SKM-1 (cell line): ENCODE measurements around the gene FYB1.
"Not testable (repeated sequence)": the region's sequence is repeated elsewhere in the genome, so short reads cannot be mapped to it uniquely, and the experiment has no call there.

Experiments used
- DNase-seq: peaks from one replicate; lab custom pipeline; 2025; ENCODE audit not compliant: unreplicated experiment; lab: John Stamatoyannopoulos, UW

Gene FYB1

GRCh38 chr5:39226558-39226957, 7.2 kb upstream of the FYB1 start:
- DNase-seq = no peak

GRCh38 chr5:39226100-39226451, 6.7 kb upstream of the FYB1 start:
- DNase-seq = no peak

GRCh38 chr5:39225405-39226099, 6.2 kb upstream of the FYB1 start:
- DNase-seq = no peak

GRCh38 chr5:39224196-39224761, 4.9 kb upstream of the FYB1 start:
- peak; percentile 73 for DNase-seq

- DNase-seq = peak; percentile 28
Measured at GRCh38 chr5:39223565-39224156, 4.3 kb upstream of the FYB1 start.

- DNase-seq = not testable (repeated sequence)
Measured at GRCh38 chr5:39221671-39222070, 2.3 kb upstream of the FYB1 start.

GRCh38 chr5:39220280-39221030, 1.1 kb upstream of the FYB1 start:
- no peak for DNase-seq

- peak; percentile 55 for DNase-seq
Measured at GRCh38 chr5:39218482-39219402, 621 bp downstream of the FYB1 start.

GRCh38 chr5:39217365-39218281, 1.7 kb downstream of the FYB1 start:
- DNase-seq = peak; percentile 66

- no peak for DNase-seq
Measured at GRCh38 chr5:39216631-39217030, 2.7 kb downstream of the FYB1 start.

GRCh38 chr5:39215857-39216256, 3.5 kb downstream of the FYB1 start:
- DNase-seq = no peak

GRCh38 chr5:39214912-39215709, 4.3 kb downstream of the FYB1 start:
- no peak for DNase-seq

GRCh38 chr5:39213447-39214207, 5.7 kb downstream of the FYB1 start:
- DNase-seq = no peak

- no peak for DNase-seq
Measured at GRCh38 chr5:39211773-39212172, 7.6 kb downstream of the FYB1 start.

GRCh38 chr5:39209924-39210323, 9.4 kb downstream of the FYB1 start:
- DNase-seq = no peak

GRCh38 chr5:39208471-39208870, 10.9 kb downstream of the FYB1 start:
- DNase-seq = no peak

GRCh38 chr5:39207345-39208045, 11.9 kb downstream of the FYB1 start:
- DNase-seq = no peak
